AG09319 (cell line): ENCODE measurements around the gene TMPRSS13.

Experiments
- DNase-seq: peaks from one replicate; pipeline ENCODE4 v3.0.0-alpha.2; 2010; ENCODE audit warnings: low read depth; ENCODE audit errors: extremely low read depth
- CTCF ChIP-seq: IDR thresholded peaks from 2 replicates; pipeline ENCODE4 v1.5.1; 2011; ENCODE audit warnings: low read depth, mild to moderate bottlenecking, inconsistent platforms, low read length, moderate library complexity

TMPRSS13 gene

DNA sequence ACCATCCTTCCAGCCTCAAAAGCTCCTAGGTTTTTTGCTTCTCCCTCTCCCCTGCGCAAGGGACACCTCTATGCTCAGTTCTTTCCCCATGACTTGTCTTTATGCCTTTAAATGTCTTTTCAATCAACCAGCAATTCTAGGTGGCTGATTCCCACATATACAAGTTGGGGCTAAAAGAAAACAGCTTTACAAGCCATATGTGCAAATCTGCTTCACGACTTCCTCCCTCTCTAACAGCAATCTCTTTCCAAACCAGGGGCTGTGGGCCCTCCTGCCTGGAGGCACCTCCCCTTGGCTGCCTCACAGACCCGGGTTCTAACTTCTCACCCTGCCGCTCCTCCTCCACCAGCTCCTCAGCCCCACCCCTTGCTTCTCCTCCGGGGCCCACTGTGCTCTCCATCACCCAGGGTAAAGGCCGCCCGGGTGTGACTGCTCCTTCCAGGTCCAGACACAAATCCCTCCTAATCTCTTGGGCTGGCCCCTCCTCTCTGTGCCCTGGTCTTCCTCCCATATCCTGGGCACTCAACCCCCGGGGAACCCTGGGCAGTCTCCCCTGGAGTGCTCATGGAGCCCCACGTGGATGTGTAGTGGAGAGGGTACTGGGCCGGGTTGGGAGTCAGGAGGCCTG lies 14.1 kb downstream of the TMPRSS13 start:
- no peak for DNase-seq
- TF ChIP-seq CTCF: no peak

DNA sequence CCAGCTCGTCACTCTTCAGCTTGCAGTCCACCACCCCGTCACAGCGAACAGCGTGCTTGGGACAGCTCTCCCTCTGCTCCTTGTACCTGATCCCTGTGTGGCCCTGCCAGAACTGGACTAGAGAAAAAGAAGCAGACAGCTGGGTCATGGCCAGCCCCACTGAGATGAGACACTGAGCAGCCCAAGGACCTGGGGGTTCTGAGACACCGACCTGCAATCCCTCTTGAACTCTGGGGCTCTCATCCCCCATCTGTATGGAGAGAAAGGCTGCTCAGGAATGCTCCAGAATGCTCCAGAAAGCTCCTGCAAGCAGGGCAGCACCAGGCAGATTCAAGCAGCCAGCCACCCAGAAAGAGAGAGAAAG lies 14.8 kb downstream of the TMPRSS13 start:
- TF ChIP-seq CTCF: no peak
- no peak for DNase-seq

GRCh38 chr11:117913736-117914397 lies 15.3 kb downstream of the TMPRSS13 start:
- DNase-seq: no peak

GRCh38 chr11:117912497-117912896 lies 16.7 kb downstream of the TMPRSS13 start:
- TF ChIP-seq CTCF: no peak

More at GRCh38 chr11:117913736-117914397, 15.3 kb downstream of the TMPRSS13 start:
- TF ChIP-seq CTCF: no peak

GRCh38 chr11:117911694-117912093 lies 17.5 kb downstream of the TMPRSS13 start:
- DNase-seq: no peak
- TF ChIP-seq CTCF: no peak

More at GRCh38 chr11:117912497-117912896, 16.7 kb downstream of the TMPRSS13 start:
- no peak for DNase-seq

GRCh38 chr11:117910941-117911655 lies 18.1 kb downstream of the TMPRSS13 start:
- TF ChIP-seq CTCF: no peak
- DNase-seq: no peak

- TF ChIP-seq CTCF: no peak
- no peak for DNase-seq
These were observed 18.7 kb downstream of the TMPRSS13 start for GRCh38 chr11:117910525-117910924.
